IPS-20b (cell line): ENCODE results near the gene SLC39A12.

Source experiments
- H3K27ac ChIP-seq: one replicate; pipeline ENCODE4 v1.5.1; 2013; ENCODE audit warnings: low read length
- H3K27me3 ChIP-seq: 2 replicates; pipeline ENCODE4 v1.6.1; 2013; ENCODE audit warnings: mild to moderate bottlenecking, low read length, inconsistent platforms; ENCODE audit not compliant: insufficient read depth
- H3K36me3 ChIP-seq: 2 replicates; pipeline ENCODE4 v1.6.1; 2013; ENCODE audit warnings: low read depth, mild to moderate bottlenecking, inconsistent platforms, low read length, moderate library complexity; ENCODE audit not compliant: insufficient read depth
- H3K4me1 ChIP-seq: 2 replicates; pipeline ENCODE4 v1.6.1; 2013; ENCODE audit warnings: mild to moderate bottlenecking, control low read depth, inconsistent platforms, low read length, moderate library complexity; ENCODE audit not compliant: insufficient read depth
- H3K4me3 ChIP-seq: 2 replicates; pipeline ENCODE4 v1.5.1; 2013; ENCODE audit warnings: mild to moderate bottlenecking, low read length, inconsistent platforms
- H3K9ac ChIP-seq: 2 replicates; pipeline ENCODE4 v1.6.1; 2013; ENCODE audit warnings: low read depth, mild to moderate bottlenecking, inconsistent platforms, low read length, moderate library complexity
- H3K9me3 ChIP-seq: 2 replicates; pipeline ENCODE4 v1.6.1; 2013; ENCODE audit warnings: mild to moderate bottlenecking, low read depth, low read length, inconsistent platforms; ENCODE audit not compliant: insufficient read depth

The SLC39A12 gene

DNA sequence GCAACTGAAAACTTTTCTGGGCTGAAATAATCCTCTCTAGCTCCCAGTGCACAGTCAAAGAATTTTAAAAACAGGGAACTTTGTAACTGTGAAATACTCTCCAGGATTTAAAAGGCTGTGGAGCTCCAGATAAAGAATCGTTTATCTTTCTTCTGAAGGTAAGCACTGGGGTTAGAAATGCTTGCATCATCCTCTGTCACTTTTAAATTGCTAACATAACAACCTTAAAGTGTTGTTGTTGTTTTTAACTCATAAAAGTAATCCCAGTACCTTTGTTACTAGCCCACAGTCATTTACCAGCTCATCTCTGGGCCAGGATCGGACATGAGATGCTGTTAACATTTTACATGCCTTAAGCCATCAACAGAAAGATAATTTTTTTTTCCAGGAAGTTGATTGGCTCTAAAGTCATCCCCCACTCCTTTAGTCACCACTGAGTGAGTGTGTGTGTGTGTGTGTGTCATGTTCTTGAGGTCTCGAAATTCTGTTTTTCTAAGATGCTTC, at the start of gene SLC39A12:
Gene SLC39A12 (plus strand): TSS at position 51 of the 504 bp plus-strand sequence. CDS start 1,359 bp downstream, outside the sequence.
- Histone ChIP-seq H3K9me3 (no peaks in the 10 kb centered on the region), H3K4me1 (no peaks in the 10 kb centered on the region), H3K36me3 (no peaks in the 10 kb centered on the region), H3K27ac (no peak within 1 kb of the TSS), H3K9ac (no peak within 1 kb of the TSS), H3K27me3 (no peaks in the 10 kb centered on the region), H3K4me3 (no peak within 1 kb of the TSS)

GRCh38 chr10:17904564-17904963, 47.2 kb upstream of the SLC39A12 start:
- no peaks in the 10 kb centered on the region for H3K4me1 ChIP-seq
- H3K4me3 ChIP-seq: no peak overlapping the region
- no peak overlapping the region for H3K27ac ChIP-seq
- no peaks in the 10 kb centered on the region for H3K27me3 ChIP-seq
- H3K9ac ChIP-seq: no peak overlapping the region
- no peaks in the 10 kb centered on the region for H3K36me3 ChIP-seq
- H3K9me3 ChIP-seq: no peaks in the 10 kb centered on the region

GRCh38 chr10:17905491-17905890, 46.2 kb upstream of the SLC39A12 start:
- Histone ChIP-seq H3K27ac (no peak overlapping the region), H3K9ac (no peak overlapping the region), H3K4me1 (no peaks in the 10 kb centered on the region), H3K27me3 (no peaks in the 10 kb centered on the region), H3K36me3 (no peaks in the 10 kb centered on the region), H3K9me3 (no peaks in the 10 kb centered on the region), H3K4me3 (no peak overlapping the region)

DNA sequence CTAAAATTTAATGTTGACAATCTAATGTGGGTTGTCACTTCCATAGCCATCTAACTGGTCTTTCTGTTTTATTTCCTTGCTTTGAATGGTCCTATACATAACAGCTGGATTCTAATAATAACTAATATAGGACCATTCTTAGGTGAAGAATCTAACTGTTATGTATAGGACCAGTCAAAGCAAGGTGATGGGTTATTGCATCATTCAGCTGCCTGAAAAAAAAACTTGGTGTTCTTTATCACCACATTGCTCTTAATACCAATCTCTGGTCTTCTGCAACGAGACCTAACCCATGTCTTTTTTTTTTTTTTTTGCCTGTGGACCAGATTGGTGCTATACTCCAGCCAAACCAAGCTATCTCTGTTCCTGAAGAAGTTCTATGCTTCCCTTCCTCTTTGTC, 45.7 kb upstream of the SLC39A12 start:
- Histone ChIP-seq H3K4me1 (no peaks in the 10 kb centered on the region), H3K9ac (no peak overlapping the region), H3K27me3 (no peaks in the 10 kb centered on the region), H3K27ac (no peak overlapping the region), H3K9me3 (no peaks in the 10 kb centered on the region), H3K4me3 (no peak overlapping the region), H3K36me3 (no peaks in the 10 kb centered on the region)

GRCh38 chr10:17907641-17908040, 44.1 kb upstream of the SLC39A12 start:
- H3K4me1 ChIP-seq: no peaks in the 10 kb centered on the region
- no peak overlapping the region for H3K9ac ChIP-seq
- H3K9me3 ChIP-seq: no peaks in the 10 kb centered on the region
- no peak overlapping the region for H3K27ac ChIP-seq
- H3K4me3 ChIP-seq: no peak overlapping the region
- H3K27me3 ChIP-seq: no peaks in the 10 kb centered on the region
- no peaks in the 10 kb centered on the region for H3K36me3 ChIP-seq

GRCh38 chr10:17910125-17910789, 41.5 kb upstream of the SLC39A12 start:
- H3K4me3 ChIP-seq: no peak overlapping the region
- no peaks in the 10 kb centered on the region for H3K36me3 ChIP-seq
- no peak overlapping the region for H3K9ac ChIP-seq
- no peaks in the 10 kb centered on the region for H3K9me3 ChIP-seq
- H3K27me3 ChIP-seq: no peaks in the 10 kb centered on the region
- H3K27ac ChIP-seq: no peak overlapping the region
- no peaks in the 10 kb centered on the region for H3K4me1 ChIP-seq

- H3K27me3 ChIP-seq: no peaks in the 10 kb centered on the region
- H3K4me3 ChIP-seq: no peak overlapping the region
- no peaks in the 10 kb centered on the region for H3K4me1 ChIP-seq
- no peaks in the 10 kb centered on the region for H3K36me3 ChIP-seq
- H3K27ac ChIP-seq: no peak overlapping the region
- no peaks in the 10 kb centered on the region for H3K9me3 ChIP-seq
- no peak overlapping the region for H3K9ac ChIP-seq
Observed at GRCh38 chr10:17912754-17913153, 39.0 kb upstream of the SLC39A12 start.

DNA sequence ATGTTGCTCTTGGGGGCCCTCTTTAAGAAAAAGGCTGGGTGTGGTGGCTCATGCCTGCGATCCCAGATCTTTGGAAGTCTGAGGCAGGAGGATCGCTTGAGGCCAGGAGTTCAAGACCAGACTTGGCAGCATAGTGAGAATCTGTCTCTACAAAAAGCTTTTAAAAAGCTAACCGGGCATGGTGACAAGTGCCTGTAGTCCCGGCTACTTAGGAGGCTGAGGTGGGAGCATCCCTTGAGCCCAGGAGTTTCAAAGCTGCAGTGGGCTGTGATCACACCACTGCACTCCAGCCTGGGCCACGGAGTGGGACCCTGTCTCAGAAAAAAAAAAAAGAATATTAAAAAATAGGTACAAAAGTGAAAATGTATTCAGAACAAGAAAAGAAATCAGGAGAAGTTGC, 38.1 kb upstream of the SLC39A12 start:
- Histone ChIP-seq H3K27me3 (no peaks in the 10 kb centered on the region), H3K4me1 (no peaks in the 10 kb centered on the region), H3K36me3 (no peaks in the 10 kb centered on the region), H3K9me3 (no peaks in the 10 kb centered on the region), H3K9ac (no peak overlapping the region), H3K27ac (no peak overlapping the region), H3K4me3 (no peak overlapping the region)

GRCh38 chr10:17914169-17915045, 37.3 kb upstream of the SLC39A12 start:
- no peaks in the 10 kb centered on the region for H3K4me1 ChIP-seq

GRCh38 chr10:17915181-17915580, 36.5 kb upstream of the SLC39A12 start:
- no peaks in the 10 kb centered on the region for H3K36me3 ChIP-seq
- H3K9me3 ChIP-seq: no peaks in the 10 kb centered on the region
- no peaks in the 10 kb centered on the region for H3K27me3 ChIP-seq
- H3K4me1 ChIP-seq: no peaks in the 10 kb centered on the region
- H3K9ac ChIP-seq: no peak overlapping the region
- no peak overlapping the region for H3K4me3 ChIP-seq
- no peak overlapping the region for H3K27ac ChIP-seq

More at GRCh38 chr10:17914169-17915045, 37.3 kb upstream of the SLC39A12 start:
- H3K4me3 ChIP-seq: no peak overlapping the region
- H3K36me3 ChIP-seq: no peaks in the 10 kb centered on the region
- no peaks in the 10 kb centered on the region for H3K27me3 ChIP-seq
- no peak overlapping the region for H3K27ac ChIP-seq
- no peaks in the 10 kb centered on the region for H3K9me3 ChIP-seq
- no peak overlapping the region for H3K9ac ChIP-seq

DNA sequence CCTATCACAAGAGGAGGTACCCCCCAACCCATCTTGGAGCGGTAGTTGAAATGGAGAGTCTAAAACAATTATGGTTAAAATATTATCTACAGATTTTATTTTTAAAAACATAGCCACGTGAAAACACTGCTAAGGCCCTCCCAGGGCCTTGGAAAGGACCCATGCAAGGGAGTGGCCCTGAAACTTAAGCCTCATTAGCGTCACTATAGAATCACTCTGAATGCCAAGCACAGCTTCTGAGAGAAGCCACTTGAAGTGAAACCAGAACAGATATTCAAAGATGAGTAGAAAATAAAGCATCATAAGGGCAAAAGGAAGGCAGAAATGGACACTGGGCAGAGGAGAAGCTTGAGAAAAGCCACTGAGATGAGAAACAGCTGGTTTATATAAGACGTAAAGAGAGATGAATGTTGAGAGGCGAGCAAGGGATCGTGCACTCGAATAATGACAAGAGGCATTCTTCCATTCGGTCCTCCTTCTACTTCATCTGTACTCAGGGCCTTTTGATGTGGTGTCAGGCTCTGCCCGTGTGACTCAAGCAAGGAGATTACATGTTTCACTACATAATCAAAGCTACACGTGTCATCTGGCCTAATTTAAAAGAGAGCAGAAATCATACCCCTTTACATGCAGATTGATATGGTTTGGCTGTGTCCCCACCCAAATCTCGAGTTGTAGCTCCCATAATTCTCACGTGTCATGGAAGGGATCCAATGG, 33.4 kb upstream of the SLC39A12 start:
- no peak overlapping the region for H3K9ac ChIP-seq
- H3K4me1 ChIP-seq: no peaks in the 10 kb centered on the region
- no peak overlapping the region for H3K4me3 ChIP-seq
- no peaks in the 10 kb centered on the region for H3K27me3 ChIP-seq
- no peaks in the 10 kb centered on the region for H3K36me3 ChIP-seq
- no peaks in the 10 kb centered on the region for H3K9me3 ChIP-seq
- H3K27ac ChIP-seq: no peak overlapping the region
